HCT116 (cell line): Measurements from ENCODE around the gene CHURC1.

Source experiments
- CEBPB ChIP-seq: IDR thresholded peaks from 2 replicates; pipeline ENCODE4 v1.6.1; 2012; ENCODE audit warnings: low read depth
- CTCF ChIP-seq, 3 experiments: fragments of 200-600 bp in 1 of 3; sonication (generic) in 1 of 3; IDR thresholded peaks in 2 of 3; conservative IDR thresholded peaks in 1 of 3; 2 replicates each; pipeline ENCODE4 v1.5.1; 2012 to 2017; ENCODE audit warnings: low read depth in 2 of 3, low read length in 2 of 3, antibody characterized with exemption in 1 of 3, borderline replicate concordance in 1 of 3, control low read depth in 1 of 3, mild to moderate bottlenecking in 1 of 3, mixed read lengths in 1 of 3, mixed run types in 1 of 3, moderate library complexity in 1 of 3; ENCODE audit not compliant: insufficient read depth in 1 of 3
- POLR2A ChIP-seq: IDR thresholded peaks from 2 replicates; pipeline ENCODE4 v1.7.0; 2011; ENCODE audit warnings: borderline replicate concordance; ENCODE audit not compliant: insufficient read depth, insufficient read length; ENCODE audit errors: extremely low read depth
- REST ChIP-seq: IDR thresholded peaks from 2 replicates; pipeline ENCODE4 v1.6.1; 2012; ENCODE audit warnings: low read depth
- SP1 ChIP-seq: IDR thresholded peaks from 2 replicates; pipeline ENCODE4 v1.6.1; 2012; ENCODE audit warnings: low read depth
- TCF7L2 ChIP-seq: IDR thresholded peaks from 2 replicates; pipeline ENCODE4 v1.7.0; 2011; ENCODE audit warnings: borderline replicate concordance, inconsistent platforms; ENCODE audit not compliant: insufficient read depth, insufficient read length; ENCODE audit errors: extremely low read depth
- ZNF274 ChIP-seq: fragments of 200-500 bp; sonication (Bioruptor generic); IDR thresholded peaks from 2 replicates; pipeline ENCODE4 v1.6.1; 2014; ENCODE audit warnings: mild to moderate bottlenecking, low read depth, low read length, inconsistent platforms

GRCh38 chr14:64951724-64952123 is 37.5 kb downstream of the CHURC1 start:
- no peak for TF ChIP-seq TCF7L2
- TF ChIP-seq CTCF (IDR thresholded peaks at IDR 0.05 in 2 of 3, conservative IDR thresholded peaks at IDR 0.05 in 1 of 3; ENCODE audit: borderline replicate concordance in 1 of 3, insufficient read depth in 1 of 3, low read depth in 2 of 3, low read length in 2 of 3), result no peak
- TF ChIP-seq CEBPB, result no peak
- no peak for TF ChIP-seq SP1
- no peak for TF ChIP-seq POLR2A
- TF ChIP-seq REST, result no peak
- TF ChIP-seq ZNF274, result no peak
